SU-DHL-6 (cell line): ENCODE results near the gene P2RY14.

Experiments used
- H2AFZ ChIP-seq: fragments of 200-600 bp; sonication (generic); 2 replicates; pipeline ENCODE4 v1.6.1; 2014; ENCODE audit warnings: low read depth, mild to moderate bottlenecking, moderate library complexity, mixed read lengths, antibody characterized with exemption, low read length; ENCODE audit not compliant: severe bottlenecking
- H3F3A ChIP-seq: fragments of 200-600 bp; shearing (Covaris generic); 2 replicates; pipeline ENCODE4 v1.6.0; 2016; ENCODE audit warnings: antibody characterized with exemption, mild to moderate bottlenecking; ENCODE audit not compliant: insufficient read depth
- H3K27ac ChIP-seq: fragments of 200-600 bp; sonication (generic); 2 replicates; pipeline ENCODE4 v1.5.1; 2016; ENCODE audit warnings: low read depth, mild to moderate bottlenecking, low read length, moderate library complexity, mixed read lengths
- H3K27me3 ChIP-seq: fragments of 200-600 bp; sonication (generic), shearing (Covaris generic); 2 replicates; pipeline ENCODE4 v1.6.0; 2014; ENCODE audit warnings: mild to moderate bottlenecking, low read length
- H3K36me3 ChIP-seq: fragments of 200-600 bp; sonication (generic); 2 replicates; pipeline ENCODE4 v1.6.1; 2014; ENCODE audit warnings: mild to moderate bottlenecking, low read length, mixed read lengths
- H3K4me2 ChIP-seq: fragments of 300-600, 200-600 bp; shearing (Covaris generic), sonication (generic); 2 replicates; pipeline ENCODE4 v1.6.0; 2014; ENCODE audit warnings: low read length, low read depth, mild to moderate bottlenecking; ENCODE audit not compliant: poor library complexity, severe bottlenecking
- H3K4me3 ChIP-seq: fragments of 200-600 bp; sonication (generic); 2 replicates; pipeline ENCODE4 v1.5.1; 2014; ENCODE audit warnings: antibody characterized with exemption, low read length, mild to moderate bottlenecking, mixed read lengths; ENCODE audit not compliant: insufficient read depth, poor library complexity, severe bottlenecking
- H3K79me2 ChIP-seq: fragments of 200-600 bp; sonication (generic); 2 replicates; pipeline ENCODE4 v1.6.1; 2014; ENCODE audit warnings: mild to moderate bottlenecking, low read length, moderate library complexity; ENCODE audit not compliant: insufficient read depth
- H3K9ac ChIP-seq: fragments of 200-600 bp; sonication (generic); 2 replicates; pipeline ENCODE4 v1.7.0; 2014; ENCODE audit warnings: mild to moderate bottlenecking, low read length
- H3K9me2 ChIP-seq: fragments of 200-600 bp; sonication (generic); replicated peaks from 2 replicates; pipeline ENCODE4 v1.6.1; 2014; ENCODE audit warnings: low read length; ENCODE audit not compliant: insufficient read depth
- H3K9me3 ChIP-seq: fragments of 200-600 bp; sonication (generic); 2 replicates; pipeline ENCODE4 v1.6.1; 2014; ENCODE audit warnings: low read length, mixed read lengths; ENCODE audit not compliant: insufficient read depth
- H4K20me1 ChIP-seq: fragments of 200-600 bp; sonication (generic); 2 replicates; pipeline ENCODE4 v1.6.1; 2014; ENCODE audit warnings: low read depth, mild to moderate bottlenecking, antibody characterized with exemption, low read length, moderate library complexity, mixed read lengths
- CTCF ChIP-seq: fragments of 200-600 bp; sonication (generic); IDR thresholded peaks from one replicate; pipeline ENCODE4 v1.5.1; 2017; ENCODE audit warnings: antibody characterized with exemption, mild to moderate bottlenecking, low read length, moderate library complexity; ENCODE audit not compliant: insufficient read depth, poor library complexity, severe bottlenecking
- EZH2phosphoT487 ChIP-seq: fragments of 200-600 bp; sonication (generic), shearing (Covaris generic); conservative IDR thresholded peaks from 2 replicates; pipeline ENCODE4 v1.6.1; 2018; ENCODE audit warnings: mild to moderate bottlenecking, antibody characterized with exemption, low read length, moderate library complexity, mixed read lengths

The P2RY14 gene

GRCh38 chr3:151168269-151169094, 109.9 kb downstream of the P2RY14 start:
- no peak overlapping the region for H3K4me2 ChIP-seq
- no peaks in the 10 kb centered on the region for H3K27me3 ChIP-seq
- no peaks in the 10 kb centered on the region for H3F3A ChIP-seq
- no peak overlapping the region for H3K27ac ChIP-seq
- H3K9me2 ChIP-seq = no peaks in the 10 kb centered on the region
- H3K36me3 ChIP-seq = no peaks in the 10 kb centered on the region; the same call in 1 of the 2 replicates
- no peaks in the 10 kb centered on the region for H3K9me3 ChIP-seq
- H3K79me2 ChIP-seq = no peaks in the 10 kb centered on the region
- TF ChIP-seq CTCF (peak; percentile 80), EZH2phosphoT487 (no peak)
- no peaks in the 10 kb centered on the region for H4K20me1 ChIP-seq
- no peak overlapping the region for H3K4me3 ChIP-seq
- H3K9ac ChIP-seq = no peak overlapping the region
- H2AFZ ChIP-seq = no peak overlapping the region

- Histone ChIP-seq H3K27ac (no peak overlapping the region), H3K9ac (no peak overlapping the region), H3K4me2 (no peak overlapping the region), H3K27me3 (no peaks in the 10 kb centered on the region), H3K79me2 (no peaks in the 10 kb centered on the region), H3F3A (no peaks in the 10 kb centered on the region), H3K9me2 (no peaks in the 10 kb centered on the region), H2AFZ (no peak overlapping the region), H3K9me3 (no peaks in the 10 kb centered on the region), H4K20me1 (no peaks in the 10 kb centered on the region), H3K4me3 (no peak overlapping the region), H3K36me3 (no peaks in the 10 kb centered on the region; the same call in 1 of the 2 replicates)
- no peak for TF ChIP-seq EZH2phosphoT487
Observed at GRCh38 chr3:151166161-151166560, 112.2 kb downstream of the P2RY14 start.

GRCh38 chr3:151165226-151165625, 113.1 kb downstream of the P2RY14 start:
- no peaks in the 10 kb centered on the region for H3F3A ChIP-seq
- no peaks in the 10 kb centered on the region for H3K27me3 ChIP-seq

More at GRCh38 chr3:151165226-151165625, 113.1 kb downstream of the P2RY14 start:
- Histone ChIP-seq H3K9ac (no peak overlapping the region), H3K4me3 (no peak overlapping the region), H3K9me3 (no peaks in the 10 kb centered on the region), H3K36me3 (no peaks in the 10 kb centered on the region; the same call in 1 of the 2 replicates), H3K4me2 (no peak overlapping the region), H2AFZ (no peak overlapping the region), H4K20me1 (no peaks in the 10 kb centered on the region), H3K79me2 (no peaks in the 10 kb centered on the region), H3K27ac (no peak overlapping the region), H3K9me2 (no peaks in the 10 kb centered on the region)
- TF ChIP-seq CTCF (no peak), EZH2phosphoT487 (no peak)
